CD1c-positive myeloid dendritic cell (primary cell): Measurements from ENCODE around the gene FMNL1.
A peak's percentile ranks its signal among the peaks of the same experiment; 100 is the strongest.

Source experiments
- DNase-seq: peaks from one replicate; pipeline ENCODE4 v3.0.0-alpha.2; 2016; ENCODE audit errors: extremely low spot score

Gene FMNL1

GRCh38 chr17:45282683-45283644 lies 61.3 kb downstream of the FMNL1 start:
- no peak for DNase-seq

GRCh38 chr17:45283711-45284110 lies 62.0 kb downstream of the FMNL1 start:
- DNase-seq: no peak

- peak; percentile 54 for DNase-seq
Observed at GRCh38 chr17:45284176-45285140, 62.8 kb downstream of the FMNL1 start.

- no peak for DNase-seq
Observed at GRCh38 chr17:45286286-45286685, 64.6 kb downstream of the FMNL1 start.

- DNase-seq: no peak
Observed at GRCh38 chr17:45287526-45288500, 66.1 kb downstream of the FMNL1 start.

GRCh38 chr17:45288825-45289224 lies 67.1 kb downstream of the FMNL1 start:
- no peak for DNase-seq

GRCh38 chr17:45289301-45290268 lies 67.9 kb downstream of the FMNL1 start:
- DNase-seq: peak; percentile 60

- DNase-seq: no peak
Observed at GRCh38 chr17:45290269-45290765, 68.6 kb downstream of the FMNL1 start.

- peak; percentile 80 for DNase-seq
Observed at GRCh38 chr17:45291171-45291805, 69.6 kb downstream of the FMNL1 start.

GRCh38 chr17:45292696-45293412 lies 71.2 kb downstream of the FMNL1 start:
- no peak for DNase-seq

- peak; percentile 86 for DNase-seq
Observed at GRCh38 chr17:45293413-45294211, 71.9 kb downstream of the FMNL1 start.

- DNase-seq: no peak
Observed at GRCh38 chr17:45294506-45294905, 72.8 kb downstream of the FMNL1 start.

GRCh38 chr17:45296003-45296832 lies 74.5 kb downstream of the FMNL1 start:
- peak; percentile 92 for DNase-seq

GRCh38 chr17:45296833-45297124 lies 75.1 kb downstream of the FMNL1 start:
- DNase-seq: no peak
